Measurements from ENCODE around the gene DLGAP1.

DLGAP1 gene

GRCh38 chr18:3923750-3924149 is 531.4 kb downstream of the DLGAP1 start:
- no peak for DNase-seq

- DNase-seq = no peak
Measured at GRCh38 chr18:3921826-3922225, 533.3 kb downstream of the DLGAP1 start.

DNA sequence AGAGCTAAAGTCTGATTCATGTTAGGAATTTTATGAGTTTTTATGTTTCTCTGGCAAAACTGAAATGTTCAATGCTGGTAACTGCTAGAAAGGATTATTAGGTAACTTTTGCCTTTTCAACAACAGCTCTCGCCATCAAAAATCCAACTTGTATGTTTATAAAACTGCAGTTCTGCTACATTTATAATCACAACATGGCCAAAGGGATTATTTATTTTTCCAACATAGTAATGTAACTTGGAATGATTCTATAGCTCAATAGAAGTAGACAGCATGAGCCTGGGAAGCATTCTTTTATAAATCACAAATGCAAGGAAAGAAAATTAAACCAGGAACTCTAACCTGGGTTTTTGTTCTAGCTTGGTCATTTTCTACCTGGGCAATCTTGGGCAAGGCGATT is 534.3 kb downstream of the DLGAP1 start:
- no peak for DNase-seq

DNA sequence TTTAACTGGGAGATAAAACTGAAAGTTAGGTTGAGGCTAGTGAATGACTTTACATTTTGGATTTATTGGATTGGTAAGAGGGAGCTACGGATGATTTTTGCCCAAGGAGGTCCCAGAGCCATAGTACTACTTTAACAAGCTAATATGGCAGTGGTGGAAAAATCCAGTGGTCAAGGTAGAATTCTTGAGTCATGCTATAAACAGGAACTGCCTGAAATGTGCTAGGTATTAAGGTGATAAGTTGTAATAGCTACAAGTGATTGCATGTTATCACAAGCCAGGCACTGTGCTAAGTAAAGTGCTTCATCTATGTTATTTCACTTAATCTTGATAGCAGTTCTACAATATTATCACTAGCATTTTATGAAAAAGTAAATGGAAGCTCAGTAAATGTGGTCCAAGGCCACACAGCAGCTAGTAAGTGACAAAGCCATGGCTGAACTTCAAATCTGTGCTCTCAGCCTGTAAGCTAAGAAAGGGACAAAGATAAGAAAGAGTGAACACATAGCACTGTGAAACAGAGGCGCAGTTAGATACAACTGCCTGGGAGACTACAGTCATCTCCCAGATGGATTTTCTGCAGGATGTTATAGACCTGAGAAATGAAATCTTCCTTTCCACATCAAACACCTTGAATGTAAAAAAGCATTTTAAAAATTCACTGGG is 535.6 kb downstream of the DLGAP1 start:
- no peak for DNase-seq

DNA sequence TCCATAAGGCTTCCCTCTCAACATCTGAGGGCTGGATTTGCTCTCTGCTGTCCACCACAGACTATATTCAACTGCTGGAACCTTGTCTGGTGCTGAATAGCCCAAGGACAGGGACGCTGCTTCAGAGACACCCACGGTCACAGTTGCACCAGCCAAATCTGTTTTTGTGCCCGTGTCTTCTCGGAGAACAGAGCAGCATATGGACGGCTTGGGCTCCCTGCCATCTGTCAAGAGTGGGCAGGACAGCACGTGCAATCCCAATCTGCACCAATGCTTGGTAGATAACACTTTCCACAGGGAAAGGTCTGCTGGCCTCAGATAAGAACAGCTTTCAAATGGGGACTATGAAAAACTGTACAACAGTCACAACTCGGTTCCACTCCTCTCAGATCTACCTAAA is 539.0 kb downstream of the DLGAP1 start:
- DNase-seq = no peak

DNA sequence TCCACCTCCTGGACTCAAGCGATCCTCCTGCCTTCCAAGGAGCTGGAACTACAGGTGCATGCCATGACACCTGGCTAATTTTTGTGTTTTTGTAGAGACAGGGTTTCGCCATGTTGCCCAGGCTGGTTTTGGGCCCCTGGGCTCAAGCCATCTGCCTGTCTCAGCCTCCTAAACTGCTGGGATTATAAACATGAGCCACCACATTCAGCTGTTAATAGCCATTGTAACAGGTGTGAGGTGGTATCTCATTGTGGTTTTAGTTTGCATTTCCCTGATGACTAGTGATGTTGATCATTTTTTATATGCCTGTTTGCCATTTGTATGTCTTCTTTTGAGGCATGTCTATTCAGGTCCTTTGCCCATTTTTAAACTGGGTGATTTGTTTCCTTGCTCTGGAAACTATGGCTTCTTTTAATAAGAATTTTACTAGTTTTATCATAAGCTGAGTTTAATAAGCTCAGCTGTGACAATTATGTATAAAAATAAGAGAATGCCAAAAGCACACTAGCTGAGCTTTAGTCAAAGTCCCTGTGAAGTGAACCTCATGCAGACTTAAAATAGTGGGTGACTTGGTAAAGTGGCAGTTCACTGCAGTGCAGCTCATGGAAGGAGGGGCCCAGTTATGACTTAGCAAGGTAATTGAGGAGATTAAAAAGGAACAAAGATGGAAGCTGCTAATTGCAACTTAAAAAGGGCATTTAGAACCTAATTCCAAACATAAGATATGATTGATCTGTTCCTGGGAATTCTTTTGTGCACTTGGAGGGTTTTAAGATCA is 540.1 kb downstream of the DLGAP1 start:
- no peak for DNase-seq

DNA sequence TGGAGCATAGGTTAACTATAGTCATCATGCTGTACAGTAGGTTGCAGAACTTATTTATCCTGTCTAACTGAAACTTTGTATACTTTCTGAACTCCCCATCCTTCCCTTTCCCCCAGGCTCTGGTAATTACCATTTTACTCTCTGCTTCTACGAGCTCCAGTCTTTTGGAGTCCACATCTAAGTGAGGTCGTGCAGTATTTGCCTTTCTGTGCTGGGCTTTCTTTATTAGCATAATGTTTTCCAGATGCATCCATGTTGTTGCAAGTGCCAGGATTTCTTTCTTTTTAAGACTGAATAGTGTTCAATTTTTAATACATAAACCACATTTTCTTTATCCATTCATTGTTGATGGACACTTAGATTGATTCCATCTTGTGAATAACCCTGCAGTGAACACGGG is 541.0 kb downstream of the DLGAP1 start:
- DNase-seq = no peak

GRCh38 chr18:3912705-3913104 is 542.4 kb downstream of the DLGAP1 start:
- DNase-seq = no peak

DNA sequence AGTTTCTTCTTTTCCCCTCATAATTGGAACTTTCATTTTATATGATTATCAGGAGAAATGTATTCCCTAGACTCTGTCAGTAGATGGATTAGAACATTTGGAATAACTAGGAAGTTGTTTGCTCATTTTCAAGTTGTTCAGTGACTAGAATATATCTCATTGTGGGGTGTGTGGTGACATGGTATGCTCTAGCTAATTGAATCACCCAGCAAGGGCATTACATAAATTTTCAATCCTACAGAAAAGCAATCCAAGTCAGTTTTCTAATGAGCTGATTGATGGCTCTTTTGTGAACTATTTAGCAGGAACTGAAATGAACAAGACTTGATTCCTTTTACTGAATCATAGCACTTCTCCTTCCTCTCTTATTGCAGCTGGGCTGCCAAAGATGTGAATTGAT is 543.7 kb downstream of the DLGAP1 start:
- DNase-seq = no peak

DNA sequence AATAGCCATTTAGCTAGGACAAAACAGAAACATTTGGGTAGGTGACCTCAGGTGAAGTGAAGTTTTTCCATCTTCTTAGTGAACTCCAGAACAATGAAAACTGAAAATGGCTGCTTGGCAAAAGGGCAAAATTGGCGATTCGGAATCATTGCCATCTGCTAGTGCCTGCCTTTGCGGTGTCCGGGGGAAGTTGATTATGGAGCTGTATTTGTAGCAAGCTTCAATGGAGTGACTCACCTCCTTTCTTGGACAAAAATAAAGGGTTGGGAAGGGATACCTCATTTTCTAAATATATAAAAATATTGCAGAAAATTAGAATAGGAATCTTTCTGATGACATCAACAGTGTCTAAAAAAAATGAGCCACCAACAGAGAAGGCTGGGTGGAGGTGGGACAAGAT is 544.6 kb downstream of the DLGAP1 start:
- no peak for DNase-seq

DNA sequence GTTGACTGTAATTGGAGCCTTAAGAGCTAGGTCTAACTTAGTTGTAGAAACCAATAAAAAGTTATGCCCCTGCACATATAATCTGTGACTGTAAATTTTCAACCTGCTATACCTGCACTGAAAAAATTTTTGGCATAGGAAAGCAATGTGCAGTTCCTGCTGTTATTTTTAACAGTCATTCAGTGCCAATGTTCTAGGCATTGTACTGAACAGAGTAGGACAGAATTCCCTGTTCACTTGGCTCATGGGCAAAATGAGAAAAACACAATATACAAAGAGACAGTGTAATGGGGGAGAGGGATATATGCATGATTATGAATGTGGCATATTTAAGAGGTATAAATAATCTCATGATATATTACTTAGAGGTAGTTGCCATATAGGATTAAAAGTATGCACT is 547.2 kb downstream of the DLGAP1 start:
- DNase-seq = no peak

GRCh38 chr18:3906116-3906750 is 548.9 kb downstream of the DLGAP1 start:
- DNase-seq = no peak

- DNase-seq = no peak
Measured at GRCh38 chr18:3903337-3903736, 551.8 kb downstream of the DLGAP1 start.

DNA sequence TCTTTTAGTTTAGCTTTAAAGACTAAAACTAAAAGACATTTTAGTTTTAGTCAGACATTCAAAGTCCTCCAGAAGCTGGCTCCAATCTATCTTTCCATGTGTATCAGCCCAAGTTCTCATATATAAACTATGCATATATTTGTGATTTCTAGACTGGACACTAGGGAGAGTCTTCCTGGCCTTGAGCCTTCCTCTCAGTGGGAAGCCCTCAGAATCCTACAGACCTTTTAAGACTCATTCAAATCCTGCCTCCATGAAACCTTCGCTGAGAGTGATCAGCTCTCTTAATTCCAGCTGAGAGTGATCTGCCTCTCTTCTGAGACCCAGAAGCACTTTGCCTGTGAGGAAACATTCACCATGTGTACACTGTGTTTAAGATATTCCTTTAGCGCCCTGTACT is 552.4 kb downstream of the DLGAP1 start:
- DNase-seq = no peak

GRCh38 chr18:3901811-3902210 is 553.3 kb downstream of the DLGAP1 start:
- DNase-seq = no peak

DNA sequence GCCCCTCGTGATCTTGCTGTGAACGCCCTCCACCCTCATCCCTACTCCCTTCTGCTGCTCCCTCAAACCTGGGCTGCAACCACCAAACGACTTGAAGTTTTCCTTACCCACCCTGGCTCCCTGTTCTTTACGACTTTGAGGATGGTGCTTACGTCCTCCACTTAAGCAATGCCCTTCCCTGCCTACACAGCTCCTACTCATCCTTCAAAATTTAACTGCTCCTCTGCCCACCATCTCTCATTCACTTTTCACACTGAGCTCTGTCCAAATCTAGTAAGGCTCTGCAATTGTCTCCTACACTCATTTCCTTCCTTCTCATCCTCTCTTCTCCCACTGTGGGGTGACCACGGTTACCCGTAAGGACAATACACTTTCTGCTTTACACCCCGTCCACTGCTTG is 554.1 kb downstream of the DLGAP1 start:
- no peak for DNase-seq

DNA sequence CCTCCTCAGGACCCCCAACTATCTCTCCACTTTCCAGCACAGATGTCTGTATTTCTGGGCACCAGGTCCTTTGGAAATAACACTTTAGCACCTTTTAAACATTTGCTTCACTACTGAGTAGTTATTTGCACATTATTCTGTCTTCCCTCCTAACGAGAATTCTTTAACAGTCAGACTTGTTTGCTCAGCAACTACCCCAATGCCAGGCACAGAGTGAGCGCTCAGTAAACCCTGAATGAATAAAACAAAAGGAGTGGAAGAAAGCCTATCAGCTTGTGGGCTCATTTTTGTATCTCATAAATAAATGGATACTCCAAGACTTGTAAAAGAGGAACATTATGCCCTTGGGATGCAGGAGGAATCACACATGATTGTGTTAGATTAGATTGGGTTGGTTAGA is 554.8 kb downstream of the DLGAP1 start:
- no peak for DNase-seq

GRCh38 chr18:3898861-3899613 is 556.1 kb downstream of the DLGAP1 start:
- no peak for DNase-seq

GRCh38 chr18:3892152-3892551 is 563.0 kb downstream of the DLGAP1 start:
- no peak for DNase-seq

GRCh38 chr18:3891245-3891644 is 563.9 kb downstream of the DLGAP1 start:
- no peak for DNase-seq

GRCh38 chr18:3889803-3890202 is 565.3 kb downstream of the DLGAP1 start:
- DNase-seq = no peak

DNA sequence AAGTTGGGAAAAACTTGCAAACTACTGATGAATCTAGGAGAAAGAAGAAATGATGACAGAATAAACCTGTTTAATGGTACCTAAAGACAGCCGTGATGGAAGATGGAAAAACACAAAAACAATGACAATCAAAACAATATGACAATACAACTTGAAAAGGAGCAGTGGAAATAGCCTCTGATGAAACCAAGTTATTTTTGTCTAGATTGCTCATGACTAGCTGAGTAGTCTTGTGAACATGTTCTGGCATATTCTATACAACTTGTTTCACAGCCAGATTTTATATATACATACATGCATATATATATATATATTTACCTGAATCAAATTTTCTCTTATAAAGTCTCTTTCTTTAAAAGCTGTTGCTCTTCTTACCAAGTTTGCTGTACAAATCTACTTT is 566.0 kb downstream of the DLGAP1 start:
- DNase-seq = no peak

DNA sequence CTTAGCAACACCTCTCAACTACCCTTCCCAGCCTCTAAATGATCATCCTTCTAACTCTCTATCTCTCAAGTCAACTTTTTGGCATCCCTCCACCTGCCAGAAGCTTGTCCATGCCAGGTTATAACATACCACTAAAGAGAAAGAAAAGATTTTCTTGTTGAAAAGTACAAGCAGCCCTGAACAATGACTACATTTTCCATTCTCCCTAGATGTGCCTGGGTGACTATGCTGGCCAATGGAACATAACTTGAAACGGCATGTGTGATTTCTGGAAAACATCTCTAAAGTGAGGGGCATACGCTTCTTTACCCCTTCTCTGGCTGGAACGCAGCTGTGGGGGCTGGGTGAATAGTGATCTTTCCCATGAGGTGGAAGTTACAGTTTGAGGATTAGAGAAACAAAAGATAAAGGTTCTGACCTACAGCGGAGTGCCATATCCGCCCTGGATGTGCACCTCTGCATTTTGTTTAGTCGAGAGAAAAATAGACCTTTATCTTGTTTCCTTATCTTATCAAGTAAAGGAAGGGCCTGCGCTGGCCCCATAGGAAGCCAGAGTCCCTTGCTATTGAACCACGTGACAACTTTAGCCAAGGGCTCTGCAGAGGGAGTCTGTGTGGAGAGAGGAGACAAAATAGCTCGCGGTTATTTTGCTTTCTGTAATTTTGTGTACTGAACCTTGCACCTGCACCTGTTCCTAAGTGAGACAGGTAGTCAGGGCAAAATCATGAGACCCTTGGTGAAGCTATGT is 568.4 kb downstream of the DLGAP1 start:
- DNase-seq = no peak

All from activated CD4-positive, alpha-beta T cell treated with anti-CD3 and anti-CD28 coated beads, Interleukin-2, amount 50 U/mL, for 4 hours (primary cell).